ENCODE results near the gene SLC11A2. TPM values are rescaled to one million over a fixed set of nuclear protein-coding genes. Genes with fewer than 3 reads are reported as not detected.

SLC11A2 gene
- total and polyA plus RNA-seq, 12 donors, result 10.7 to 31.3 (median 21.5) TPM

GRCh38 chr12:50981319-50982239 is 44.6 kb downstream of the SLC11A2 start:
- Histone ChIP-seq H3K4me1 (peaks cover 0 to 23% (median 19%) of the 10 kb centered on the region in 9 donors), H3K27ac (no peak overlapping the region), H3K36me3 (peaks cover 0 to 45% (median 0%) of the 10 kb centered on the region in 9 donors), H3K9me3 (no peaks in the 10 kb centered on the region), H3K27me3 (no peaks in the 10 kb centered on the region), H3K4me3 (no peak overlapping the region)
- no peak for ATAC-seq
- DNase-seq, result no peak
- 78 to 79% methylated on average over 6 of the region's 6 CpGs for WGBS, 2 donors
- TF ChIP-seq CTCF (IDR thresholded peaks at IDR 0.05), result no peak
- intact Hi-C loops (cut with DNase I), result loop anchor here in 3 of 10 donors (5.0 to 10.0 kb wide), 3 partner anchors 57 to 217 kb away; partner anchors contain the start of gene ATF1 (in 1 of the 3)

DNA sequence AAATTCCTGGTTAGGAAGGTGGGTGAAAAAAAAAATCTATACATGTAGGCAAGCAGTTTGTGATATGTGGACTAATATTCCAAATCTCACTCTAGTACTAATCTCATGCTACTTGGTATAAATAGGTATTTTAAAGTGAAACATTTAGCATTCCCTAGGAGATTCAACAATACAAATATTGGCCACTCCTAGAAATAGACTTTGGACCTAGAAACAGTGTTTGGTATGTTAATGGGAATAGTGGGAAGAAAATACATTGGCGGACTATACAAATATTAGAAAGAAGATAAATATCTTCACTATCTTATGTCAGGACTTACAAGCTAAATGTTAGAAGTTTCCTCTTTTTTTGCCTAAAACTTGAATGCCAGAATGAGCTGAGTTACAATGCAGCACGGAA is 45.6 kb downstream of the SLC11A2 start:
- no peaks in the 10 kb centered on the region for H3K27me3 ChIP-seq
- no peaks in the 10 kb centered on the region for H3K9me3 ChIP-seq
- H3K27ac ChIP-seq, result no peak overlapping the region
- H3K4me1 ChIP-seq, result peaks cover 0 to 14% (median 11%) of the 10 kb centered on the region in 9 donors
- peaks cover 0 to 37% (median 0%) of the 10 kb centered on the region in 9 donors for H3K36me3 ChIP-seq
- intact Hi-C loops (cut with DNase I), result loop anchor here in 3 of 10 donors (5.0 to 10.0 kb wide), 3 partner anchors 56 to 216 kb away; partner anchors contain the start of gene ATF1 (in 1 of the 3)
- H3K4me3 ChIP-seq, result no peak overlapping the region
- DNase-seq (no peak), ATAC-seq (no peak)
- WGBS, 2 donors, result 97 to 99% methylated on average over 2 of the region's 2 CpGs
- TF ChIP-seq CTCF (IDR thresholded peaks at IDR 0.05), result no peak

DNA sequence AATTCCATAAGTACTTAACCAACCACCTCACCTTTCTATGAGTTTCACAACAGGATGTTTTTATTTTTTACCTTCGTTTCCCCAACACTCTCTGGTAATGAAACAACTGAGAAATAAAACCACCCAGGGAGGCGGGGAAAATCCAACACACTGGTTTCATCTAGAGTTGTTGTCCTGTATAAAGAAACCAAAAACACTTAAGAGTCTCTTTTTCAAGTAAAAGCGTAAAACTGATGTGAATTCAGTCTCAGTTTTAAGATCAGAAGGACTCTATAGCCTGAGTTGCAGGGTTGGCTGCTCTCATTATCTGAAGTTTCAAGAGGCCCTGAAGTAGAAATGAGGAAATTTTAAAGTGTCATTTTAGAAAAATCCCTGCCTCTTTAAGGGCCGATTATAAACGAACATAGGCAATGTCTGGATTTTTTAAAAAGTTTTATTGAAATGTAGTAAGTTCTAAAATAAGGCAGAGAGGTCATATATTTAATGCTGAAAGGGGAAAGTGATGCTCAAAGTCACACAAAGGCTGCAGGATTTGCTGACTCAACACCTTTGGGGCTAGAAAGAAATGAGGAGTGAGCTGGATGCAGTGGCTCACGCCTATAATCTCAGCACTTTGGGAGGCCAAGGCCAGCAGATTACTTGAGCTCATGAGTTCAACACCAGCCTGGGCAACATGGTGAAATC is 46.7 kb downstream of the SLC11A2 start:
- peaks cover 0 to 37% (median 0%) of the 10 kb centered on the region in 9 donors for H3K36me3 ChIP-seq
- intact Hi-C loops (cut with DNase I), result loop anchor here in 3 of 10 donors (5.0 to 10.0 kb wide), 3 partner anchors 55 to 215 kb away; partner anchors contain the start of gene ATF1 (in 1 of the 3)
- WGBS, 2 donors, result 90% methylated on average over 6 of the region's 6 CpGs
- H3K4me3 ChIP-seq, result no peak overlapping the region
- H3K27ac ChIP-seq, result no peak overlapping the region
- no peaks in the 10 kb centered on the region for H3K9me3 ChIP-seq
- TF ChIP-seq CTCF (IDR thresholded peaks at IDR 0.05), result no peak
- ATAC-seq (no peak), DNase-seq (no peak)
- H3K27me3 ChIP-seq, result no peaks in the 10 kb centered on the region
- peaks cover 0 to 3% (median 2%) of the 10 kb centered on the region in 9 donors for H3K4me1 ChIP-seq

DNA sequence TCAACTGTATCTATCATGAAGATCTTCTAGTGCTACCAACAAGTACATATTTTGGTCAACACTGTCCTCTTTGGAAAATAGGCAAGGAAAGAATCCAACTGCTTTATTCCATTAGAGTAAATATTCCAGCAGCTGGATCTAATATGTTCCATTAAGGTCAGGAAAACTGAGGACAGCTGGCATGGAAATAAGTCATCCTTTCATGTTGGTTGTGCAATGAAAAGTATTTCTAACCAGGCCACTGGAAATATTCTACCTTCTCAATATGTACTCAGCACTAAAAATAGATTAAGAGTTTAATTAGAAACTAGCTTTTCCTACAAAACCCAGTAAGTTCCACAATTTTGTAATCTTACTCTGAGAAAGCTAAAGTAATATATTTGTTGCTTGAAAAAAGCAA is 54.2 kb downstream of the SLC11A2 start:
- Histone ChIP-seq H3K36me3 (peaks cover 0 to 42% (median 6%) of the 10 kb centered on the region in 9 donors), H3K4me3 (no peak overlapping the region), H3K9me3 (peaks cover 0 to 3% (median 0%) of the 10 kb centered on the region in 11 donors), H3K27ac (no peak overlapping the region), H3K4me1 (no peaks in the 10 kb centered on the region), H3K27me3 (no peaks in the 10 kb centered on the region)
- DNase-seq (no peak), ATAC-seq (no peak)
- no peak for TF ChIP-seq CTCF (IDR thresholded peaks at IDR 0.05)
- intact Hi-C loops (cut with DNase I), result no loop called here
